SK-N-SH treated with all-trans-retinoic acid at 6 μM for 48 hours (cell line): ENCODE data around the gene CCDC88B.

Experiments used
- ATAC-seq: fragments of 200-7000 bp; cut with Tn5 transposase; 3 replicates; pipeline ENCODE4 v1.9.1; 2020; ENCODE audit warnings: mild to moderate bottlenecking, moderate library complexity
- ARNTL ChIP-seq: fragments of 450-650 bp; formaldehyde crosslinking; IDR thresholded peaks from 2 replicates; pipeline ENCODE4 v1.5.0; 2020; ENCODE audit warnings: low read depth, mild to moderate bottlenecking, moderate library complexity, borderline replicate concordance
- BACH2 ChIP-seq: fragments of 250-450 bp; sonication (Bioruptor Pico); IDR thresholded peaks from 2 replicates; pipeline ENCODE4 v1.9.0; 2021; ENCODE audit warnings: mild to moderate bottlenecking, borderline replicate concordance
- CREB5 ChIP-seq: fragments of 250-450 bp; sonication (Bioruptor Pico); IDR thresholded peaks from 2 replicates; pipeline ENCODE4 v1.5.1; 2020; ENCODE audit warnings: low read depth, mild to moderate bottlenecking, moderate library complexity
- CSDC2 ChIP-seq: fragments of 250-450 bp; sonication (Bioruptor Pico); IDR thresholded peaks from 2 replicates; pipeline ENCODE4 v1.5.0; 2020; ENCODE audit warnings: mild to moderate bottlenecking, moderate library complexity
- CSRNP3 ChIP-seq: fragments of 250-450 bp; sonication (Bioruptor Pico); IDR thresholded peaks from 2 replicates; pipeline ENCODE4 v1.5.1; 2021; ENCODE audit warnings: mild to moderate bottlenecking, moderate library complexity
- ESRRG ChIP-seq: fragments of 250-450 bp; sonication (Bioruptor Pico); IDR thresholded peaks from 2 replicates; pipeline ENCODE4 v1.6.1; 2021; ENCODE audit warnings: mild to moderate bottlenecking
- GLIS3 ChIP-seq: fragments of 250-450 bp; sonication (Bioruptor Pico); IDR thresholded peaks from 2 replicates; pipeline ENCODE4 v1.5.0; 2020; ENCODE audit warnings: mild to moderate bottlenecking, moderate library complexity
- ISL1 ChIP-seq: fragments of 250-450 bp; sonication (Bioruptor Pico); IDR thresholded peaks from 2 replicates; pipeline ENCODE4 v2.1.2; 2022; ENCODE audit warnings: mild to moderate bottlenecking, moderate library complexity
- OSR1 ChIP-seq: fragments of 250-450 bp; sonication (Bioruptor Pico); IDR thresholded peaks from 2 replicates; pipeline ENCODE4 v1.8.0; 2022; ENCODE audit warnings: moderate library complexity, mild to moderate bottlenecking, inconsistent platforms
- PPARA ChIP-seq: fragments of 250-450 bp; sonication (Bioruptor Pico); IDR thresholded peaks from 2 replicates; pipeline ENCODE4 v1.5.0; 2020; ENCODE audit warnings: mild to moderate bottlenecking, borderline replicate concordance
- RARB ChIP-seq: fragments of 250-450 bp; sonication (Bioruptor Pico); IDR thresholded peaks from 2 replicates; pipeline ENCODE4 v1.8.0; 2021; ENCODE audit warnings: mild to moderate bottlenecking, moderate library complexity
- SNAI2 ChIP-seq: fragments of 250-450 bp; sonication (Bioruptor Pico); IDR thresholded peaks from 2 replicates; pipeline ENCODE4 v1.5.0; 2020; ENCODE audit warnings: mild to moderate bottlenecking, moderate library complexity
- TOX ChIP-seq: fragments of 250-450 bp; sonication (Bioruptor Pico); IDR thresholded peaks from 2 replicates; pipeline ENCODE4 v1.8.0; 2021; ENCODE audit warnings: mild to moderate bottlenecking, moderate library complexity, borderline replicate concordance
- TSHZ2 ChIP-seq: fragments of 250-450 bp; sonication (Bioruptor Pico); IDR thresholded peaks from 2 replicates; pipeline ENCODE4 v1.5.0; 2020; ENCODE audit warnings: mild to moderate bottlenecking, moderate library complexity
- ZC3H10 ChIP-seq: fragments of 250-450 bp; sonication (Bioruptor Pico); IDR thresholded peaks from 2 replicates; pipeline ENCODE4 v1.5.1; 2021; ENCODE audit warnings: mild to moderate bottlenecking, moderate library complexity
- ZFP3 ChIP-seq: fragments of 250-450 bp; sonication (Bioruptor Pico); IDR thresholded peaks from 2 replicates; pipeline ENCODE4 v1.5.0; 2020; ENCODE audit warnings: mild to moderate bottlenecking, moderate library complexity
- ZFP30 ChIP-seq: fragments of 450-650 bp; formaldehyde crosslinking; IDR thresholded peaks from 2 replicates; pipeline ENCODE4 v1.5.0; 2022; ENCODE audit warnings: mild to moderate bottlenecking, moderate library complexity
- ZNF565 ChIP-seq: fragments of 450-650 bp; formaldehyde crosslinking; conservative IDR thresholded peaks from 2 replicates; pipeline ENCODE4 v1.5.0; 2020; ENCODE audit warnings: low read depth, mild to moderate bottlenecking, moderate library complexity
- ZNF70 ChIP-seq: fragments of 450-650 bp; formaldehyde crosslinking; IDR thresholded peaks from 2 replicates; pipeline ENCODE4 v1.5.0; 2020; ENCODE audit warnings: mild to moderate bottlenecking, moderate library complexity
- ZNF8 ChIP-seq: fragments of 450-650 bp; formaldehyde crosslinking; IDR thresholded peaks from 2 replicates; pipeline ENCODE4 v1.5.0; 2020; ENCODE audit warnings: mild to moderate bottlenecking, moderate library complexity
- TF ChIP-seq, protein P1 (sequence below): fragments of 250-450 bp; sonication (Bioruptor Pico); IDR thresholded peaks from 2 replicates; pipeline ENCODE4 v1.8.0; 2021; ENCODE audit warnings: low read depth, mild to moderate bottlenecking, moderate library complexity, borderline replicate concordance
- TF ChIP-seq, protein P2 (sequence below): fragments of 250-450 bp; sonication (Bioruptor Pico); IDR thresholded peaks from 2 replicates; pipeline ENCODE4 v1.8.0; 2020; ENCODE audit warnings: mild to moderate bottlenecking, moderate library complexity, borderline replicate concordance

CCDC88B gene

DNA sequence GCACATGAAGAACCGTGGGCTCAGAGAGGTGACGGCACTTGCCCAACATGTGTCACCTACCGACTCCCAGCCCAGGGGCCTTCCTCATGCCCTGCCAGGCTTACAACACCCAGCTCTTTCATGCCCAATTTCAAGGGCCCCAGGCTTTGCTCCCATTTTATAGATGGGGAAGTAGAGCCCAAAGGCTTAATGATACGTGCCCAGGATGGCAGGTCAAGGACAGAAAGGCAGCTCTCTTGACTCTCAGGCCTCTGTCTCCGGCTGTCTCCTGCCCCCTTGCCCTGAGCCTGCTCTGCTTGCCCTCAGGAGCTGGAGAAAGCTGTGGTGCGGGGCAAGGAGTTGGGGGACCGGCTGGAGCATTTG is 9.0 kb downstream of the CCDC88B start:
- TF ChIP-seq ARNTL (CRISPR knock-in tag) (no peak), TOX (CRISPR knock-in tag) (no peak), CSDC2 (CRISPR knock-in tag) (no peak), SNAI2 (CRISPR knock-in tag) (no peak), CSRNP3 (no peak), ZNF565 (CRISPR knock-in tag) (no peak), GLIS3 (no peak)
- no peak for ATAC-seq

DNA sequence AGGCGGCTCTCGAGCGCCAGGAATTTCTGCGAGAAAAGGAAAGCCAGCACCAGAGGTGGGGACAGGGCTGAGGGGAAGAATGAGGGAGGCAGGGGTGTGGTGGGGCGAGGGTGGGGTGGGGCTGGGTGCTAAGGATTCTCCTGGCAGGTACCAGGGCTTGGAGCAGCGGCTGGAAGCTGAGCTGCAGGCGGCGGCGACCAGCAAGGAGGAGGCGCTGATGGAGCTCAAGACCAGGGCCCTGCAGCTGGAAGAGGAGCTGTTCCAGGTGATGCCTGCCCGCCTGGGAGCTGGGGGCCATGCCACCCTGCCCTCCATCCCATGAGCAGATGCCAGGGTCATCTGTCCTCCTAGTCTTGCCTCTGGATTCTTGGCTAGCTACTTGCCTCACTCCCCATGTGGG is 9.4 kb downstream of the CCDC88B start:
- no peak for ATAC-seq
- TF ChIP-seq TOX (CRISPR knock-in tag), result no peak
- TF ChIP-seq ZFP3 (CRISPR knock-in tag), result 0 out of 2 replicates have a peak, but pooled peaks have one; percentile 58
- TF ChIP-seq, all 23 proteins: peak for 1

DNA sequence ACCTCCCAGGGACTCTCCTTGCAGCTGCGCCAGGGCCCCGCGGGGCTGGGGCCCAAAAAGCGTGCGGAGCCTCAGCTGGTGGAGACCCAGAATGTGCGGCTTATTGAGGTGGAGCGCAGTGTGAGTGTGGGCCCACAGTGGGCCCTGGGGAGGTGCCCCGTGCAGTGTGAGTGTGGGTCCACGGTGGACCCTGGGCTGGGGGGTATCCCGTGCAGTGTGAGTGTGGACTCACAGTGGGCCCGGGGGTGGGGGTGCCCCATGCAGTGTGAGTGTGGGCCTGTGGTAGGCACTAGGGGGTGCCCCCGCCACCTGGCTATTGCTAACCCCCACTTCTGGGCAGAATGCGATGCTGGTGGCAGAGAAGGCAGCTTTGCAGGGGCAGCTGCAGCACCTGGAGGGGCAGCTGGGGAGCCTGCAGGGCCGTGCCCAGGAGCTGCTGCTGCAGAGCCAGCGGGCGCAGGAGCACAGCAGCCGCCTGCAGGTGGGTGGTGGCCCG is 11.2 kb downstream of the CCDC88B start:
- ATAC-seq, result no peak

DNA sequence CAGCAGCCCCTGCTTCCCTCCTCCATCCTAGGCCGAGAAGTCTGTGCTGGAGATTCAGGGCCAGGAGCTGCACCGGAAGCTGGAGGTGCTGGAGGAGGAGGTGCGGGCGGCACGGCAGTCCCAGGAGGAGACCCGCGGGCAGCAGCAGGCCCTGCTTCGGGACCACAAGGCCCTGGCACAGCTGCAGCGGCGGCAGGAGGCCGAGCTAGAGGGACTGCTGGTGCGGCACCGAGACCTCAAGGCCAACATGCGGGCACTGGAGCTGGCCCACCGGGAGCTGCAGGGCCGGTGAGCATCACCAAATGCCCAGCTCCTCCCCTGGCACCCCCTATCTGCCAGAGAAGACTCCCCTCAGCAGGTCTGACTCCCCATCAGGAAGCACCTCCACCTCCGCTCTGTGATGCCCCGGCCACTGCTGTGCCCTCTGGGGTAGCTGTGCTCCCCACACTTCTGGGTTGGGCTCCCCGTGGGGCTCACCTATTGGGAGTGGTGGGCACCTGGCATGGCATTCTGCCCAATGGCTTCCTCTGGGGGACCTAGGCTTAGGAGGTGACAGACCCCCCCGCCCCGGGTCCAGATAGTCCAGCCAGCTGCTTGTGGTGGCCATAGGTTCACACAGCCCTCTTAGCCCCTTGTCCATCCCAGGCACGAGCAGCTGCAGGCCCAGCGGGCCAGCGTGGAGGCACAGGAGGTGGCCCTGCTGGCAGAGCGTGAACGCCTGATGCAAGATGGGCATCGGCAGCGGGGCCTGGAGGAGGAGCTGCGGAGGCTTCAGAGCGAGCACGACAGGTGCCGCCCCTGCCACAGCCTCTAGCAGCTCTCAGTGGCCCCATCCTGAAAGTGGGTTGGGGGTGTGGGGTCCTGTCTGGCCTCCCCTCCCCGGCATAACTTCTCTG is 12.3 kb downstream of the CCDC88B start:
- no peak for ATAC-seq
- TF ChIP-seq CREB5 (no peak), TOX (CRISPR knock-in tag) (no peak), CSDC2 (CRISPR knock-in tag) (no peak), ZC3H10 (CRISPR knock-in tag) (no peak), ESRRG (CRISPR knock-in tag) (no peak), SNAI2 (CRISPR knock-in tag) (no peak), RARB (CRISPR knock-in tag) (no peak), ZFP3 (CRISPR knock-in tag) (no peak), ISL1 (CRISPR knock-in tag) (no peak), BACH2 (no peak), ZNF8 (CRISPR knock-in tag) (no peak), GLIS3 (no peak), ZFP30 (CRISPR knock-in tag) (no peak), ZNF70 (CRISPR knock-in tag) (no peak), CSRNP3 (no peak), OSR1 (CRISPR knock-in tag) (no peak), TSHZ2 (no peak), PPARA (CRISPR knock-in tag) (no peak)
- TF ChIP-seq, protein P1, sequence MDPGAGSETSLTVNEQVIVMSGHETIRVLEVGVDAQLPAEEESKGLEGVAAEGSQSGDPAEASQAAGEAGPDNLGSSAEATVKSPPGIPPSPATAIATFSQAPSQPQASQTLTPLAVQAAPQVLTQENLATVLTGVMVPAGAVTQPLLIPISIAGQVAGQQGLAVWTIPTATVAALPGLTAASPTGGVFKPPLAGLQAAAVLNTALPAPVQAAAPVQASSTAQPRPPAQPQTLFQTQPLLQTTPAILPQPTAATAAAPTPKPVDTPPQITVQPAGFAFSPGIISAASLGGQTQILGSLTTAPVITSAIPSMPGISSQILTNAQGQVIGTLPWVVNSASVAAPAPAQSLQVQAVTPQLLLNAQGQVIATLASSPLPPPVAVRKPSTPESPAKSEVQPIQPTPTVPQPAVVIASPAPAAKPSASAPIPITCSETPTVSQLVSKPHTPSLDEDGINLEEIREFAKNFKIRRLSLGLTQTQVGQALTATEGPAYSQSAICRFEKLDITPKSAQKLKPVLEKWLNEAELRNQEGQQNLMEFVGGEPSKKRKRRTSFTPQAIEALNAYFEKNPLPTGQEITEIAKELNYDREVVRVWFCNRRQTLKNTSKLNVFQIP (CRISPR knock-in tag), result no peak
- TF ChIP-seq, protein P2, sequence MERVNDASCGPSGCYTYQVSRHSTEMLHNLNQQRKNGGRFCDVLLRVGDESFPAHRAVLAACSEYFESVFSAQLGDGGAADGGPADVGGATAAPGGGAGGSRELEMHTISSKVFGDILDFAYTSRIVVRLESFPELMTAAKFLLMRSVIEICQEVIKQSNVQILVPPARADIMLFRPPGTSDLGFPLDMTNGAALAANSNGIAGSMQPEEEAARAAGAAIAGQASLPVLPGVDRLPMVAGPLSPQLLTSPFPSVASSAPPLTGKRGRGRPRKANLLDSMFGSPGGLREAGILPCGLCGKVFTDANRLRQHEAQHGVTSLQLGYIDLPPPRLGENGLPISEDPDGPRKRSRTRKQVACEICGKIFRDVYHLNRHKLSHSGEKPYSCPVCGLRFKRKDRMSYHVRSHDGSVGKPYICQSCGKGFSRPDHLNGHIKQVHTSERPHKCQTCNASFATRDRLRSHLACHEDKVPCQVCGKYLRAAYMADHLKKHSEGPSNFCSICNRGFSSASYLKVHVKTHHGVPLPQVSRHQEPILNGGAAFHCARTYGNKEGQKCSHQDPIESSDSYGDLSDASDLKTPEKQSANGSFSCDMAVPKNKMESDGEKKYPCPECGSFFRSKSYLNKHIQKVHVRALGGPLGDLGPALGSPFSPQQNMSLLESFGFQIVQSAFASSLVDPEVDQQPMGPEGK (CRISPR knock-in tag), result no peak

More for the DNA sequence above, 11.2 kb downstream of the CCDC88B start:
- TF ChIP-seq TOX (CRISPR knock-in tag), result no peak
- TF ChIP-seq, all 23 proteins: peak for 0
